Stimulated activated CD4-positive, alpha-beta T cell treated with anti-CD3 and anti-CD28 coated beads, Interleukin-1b, Interleukin-23, amount 100 ng/mL, for 48 hours (primary cell): Measurements from ENCODE around the gene SNAPC2.

Experiments
- DNase-seq: peaks from one replicate; pipeline ENCODE4 v3.0.0-alpha.2; 2020

The SNAPC2 gene

GRCh38 chr19:7971553-7972520 is 51.7 kb downstream of the SNAPC2 start:
- no peak for DNase-seq
